ENCODE measurements around the gene MAFB. TPM values are rescaled to one million over a fixed set of nuclear protein-coding genes. Genes with fewer than 3 reads are reported as not detected.

The MAFB gene
- total RNA-seq, 6 donors from 2014 or later = 34.0 to 81.7 (median 60.5) TPM

GRCh38 chr20:40705413-40705812 lies 16.4 kb upstream of the MAFB start:
- no peak for TF ChIP-seq CTCF (IDR thresholded peaks at IDR 0.05)
- TF ChIP-seq EP300 (IDR thresholded peaks at IDR 0.05) = no peak
- TF ChIP-seq POLR2AphosphoS5 (IDR thresholded peaks at IDR 0.05) = no peak
- no peak for TF ChIP-seq POLR2A (IDR thresholded peaks at IDR 0.05)
- Histone ChIP-seq H3K4me1 (peaks cover 0 to 7% (median 2%) of the 10 kb centered on the region in 4 donors), H3K9me3 (no peaks in the 10 kb centered on the region), H3K27me3 (no peaks in the 10 kb centered on the region), H3K4me3 (no peak overlapping the region), H3K27ac (no peak overlapping the region), H3K36me3 (no peaks in the 10 kb centered on the region)
- ATAC-seq (ENCODE audit: low FRiP score in 2 of 2) (no peak), DNase-seq (no peak)
- 92 to 97% methylated on average over 3 of the region's 3 CpGs for WGBS, 2 donors

- Histone ChIP-seq H3K4me3 (no peak overlapping the region), H3K9me3 (no peaks in the 10 kb centered on the region), H3K27ac (no peak overlapping the region), H3K27me3 (no peaks in the 10 kb centered on the region), H3K36me3 (no peaks in the 10 kb centered on the region), H3K4me1 (peaks cover 0 to 7% (median 2%) of the 10 kb centered on the region in 4 donors)
- 72 to 74% methylated on average over 4 of the region's 4 CpGs for WGBS, 2 donors
- DNase-seq (no peak), ATAC-seq (ENCODE audit: low FRiP score in 2 of 2) (no peak)
- TF ChIP-seq POLR2A (IDR thresholded peaks at IDR 0.05) (no peak), CTCF (IDR thresholded peaks at IDR 0.05) (no peak), POLR2AphosphoS5 (IDR thresholded peaks at IDR 0.05) (no peak), EP300 (IDR thresholded peaks at IDR 0.05) (no peak)
These were observed 15.8 kb upstream of the MAFB start for GRCh38 chr20:40704828-40705227.

GRCh38 chr20:40703975-40704530 lies 15.0 kb upstream of the MAFB start:
- DNase-seq = no peak
- peak in 1 of 2 donors; percentile 44 for ATAC-seq (ENCODE audit: low FRiP score in 2 of 2)
- Histone ChIP-seq H3K4me1 (peaks cover 0 to 7% (median 2%) of the 10 kb centered on the region in 4 donors), H3K4me3 (no peak overlapping the region), H3K27ac (no peak overlapping the region), H3K36me3 (no peaks in the 10 kb centered on the region), H3K9me3 (no peaks in the 10 kb centered on the region), H3K27me3 (no peaks in the 10 kb centered on the region)
- WGBS, 2 donors = 58 to 67% methylated on average over 8 of the region's 8 CpGs
- TF ChIP-seq CTCF (IDR thresholded peaks at IDR 0.05) = no peak
- TF ChIP-seq POLR2A (IDR thresholded peaks at IDR 0.05) = no peak
- no peak for TF ChIP-seq EP300 (IDR thresholded peaks at IDR 0.05)
- TF ChIP-seq POLR2AphosphoS5 (IDR thresholded peaks at IDR 0.05) = no peak

- Histone ChIP-seq H3K4me1 (peaks cover 0 to 10% (median 3%) of the 10 kb centered on the region in 4 donors), H3K4me3 (no peak overlapping the region), H3K9me3 (no peaks in the 10 kb centered on the region), H3K27ac (no peak overlapping the region), H3K36me3 (no peaks in the 10 kb centered on the region), H3K27me3 (no peaks in the 10 kb centered on the region)
- TF ChIP-seq POLR2AphosphoS5 (IDR thresholded peaks at IDR 0.05) (no peak), CTCF (IDR thresholded peaks at IDR 0.05) (no peak), EP300 (IDR thresholded peaks at IDR 0.05) (no peak), POLR2A (IDR thresholded peaks at IDR 0.05) (no peak)
- ATAC-seq (ENCODE audit: low FRiP score in 2 of 2) (no peak), DNase-seq (no peak)
- 85 to 87% methylated on average over 4 of the region's 4 CpGs for WGBS, 2 donors
These were observed 13.5 kb upstream of the MAFB start for GRCh38 chr20:40702504-40702903.

GRCh38 chr20:40698744-40699143 lies 9.7 kb upstream of the MAFB start:
- Histone ChIP-seq H3K27ac (no peak overlapping the region), H3K9me3 (no peaks in the 10 kb centered on the region), H3K4me3 (no peak overlapping the region), H3K36me3 (no peaks in the 10 kb centered on the region), H3K27me3 (no peaks in the 10 kb centered on the region), H3K4me1 (peaks cover 0 to 7% (median 0%) of the 10 kb centered on the region in 4 donors)
- DNase-seq (no peak), ATAC-seq (ENCODE audit: low FRiP score in 2 of 2) (no peak)
- TF ChIP-seq EP300 (IDR thresholded peaks at IDR 0.05) = no peak
- no peak for TF ChIP-seq CTCF (IDR thresholded peaks at IDR 0.05)
- no peak for TF ChIP-seq POLR2AphosphoS5 (IDR thresholded peaks at IDR 0.05)
- no peak for TF ChIP-seq POLR2A (IDR thresholded peaks at IDR 0.05)
